Right cardiac atrium (tissue), 5 donors: Measurements from ENCODE around the gene MYCBPAP. TPM values are rescaled to one million over a fixed set of nuclear protein-coding genes. Genes with fewer than 3 reads are reported as not detected.

ENCODE experiments used
- ATAC-seq, 2 donors: fragments of 200-7000 bp; cut with Tn5 transposase; one replicate each; pipeline versions ENCODE4 v1.8.0 to v1.9.1; 2020; ENCODE audit warnings: moderate library complexity in 2 of 2, mild to moderate bottlenecking in 1 of 2
- DNase-seq, 3 donors: peaks; one replicate each; pipeline ENCODE4 v3.0.0-alpha.2; 2020
- H3K27ac ChIP-seq: one replicate; pipeline ENCODE4 v1.5.1; 2013; ENCODE audit warnings: mild to moderate bottlenecking, low read length, control low read depth, moderate library complexity
- H3K27me3 ChIP-seq: one replicate; pipeline ENCODE4 v1.6.1; 2013; ENCODE audit not compliant: control insufficient read depth, insufficient read depth
- H3K4me1 ChIP-seq: one replicate; pipeline ENCODE4 v1.6.1; 2013; ENCODE audit warnings: low read length; ENCODE audit not compliant: control insufficient read depth, insufficient read depth
- H3K4me3 ChIP-seq: one replicate; pipeline ENCODE4 v1.5.1; 2013; ENCODE audit warnings: low read length, control low read depth
- H3K9me3 ChIP-seq: one replicate; pipeline ENCODE4 v1.6.1; 2013; ENCODE audit warnings: low read length; ENCODE audit not compliant: control insufficient read depth
- WGBS: extraction: QIAGEN DNeasy Blood & Tissue Kit; methylation state at CpG from one replicate; pipeline ENCODE4 v1.1.7; 2013; 5-methylcytosine and 5-hydroxymethylcytosine counted together
- intact Hi-C, 4 donors: fragments of 100-400 bp; cut with DNase I; formaldehyde crosslinking; loops; one replicate each; pipeline versions ENCODE4 v1.11.0 to v1.14.0; 2022 to 2023
- polyA plus RNA-seq: library from polyadenylated mRNA; stranded (reverse); fragments of 200-250 nt; gene quantifications from one replicate; pipeline ENCODE4 v1.2.3, GENCODE V29; 2013
- total RNA-seq, 4 donors: library from RNA; stranded (reverse); fragmentation: NEBNext Ultra II Directional; extraction: Animal tissue kit (Norgen Biotek cat#: 25700); gene quantifications; one replicate each; pipeline ENCODE4 v1.2.1, GENCODE V29; 2021
- donor health status: healthy with polysubstance abuse.
- donor health status: DM: no; HTN: yes; CAD: no.
- donor health status: DM: no; HTN: no; CAD: no.
- donor health status: DM: no; HTN: yes; CAD: no; lungs with severe emphysema.
- donor health status: DM: yes; HTN: yes; CAD: no.

Gene MYCBPAP
- total and polyA plus RNA-seq, 5 donors = 0.57 to 1.9 (median 0.88) TPM

DNA sequence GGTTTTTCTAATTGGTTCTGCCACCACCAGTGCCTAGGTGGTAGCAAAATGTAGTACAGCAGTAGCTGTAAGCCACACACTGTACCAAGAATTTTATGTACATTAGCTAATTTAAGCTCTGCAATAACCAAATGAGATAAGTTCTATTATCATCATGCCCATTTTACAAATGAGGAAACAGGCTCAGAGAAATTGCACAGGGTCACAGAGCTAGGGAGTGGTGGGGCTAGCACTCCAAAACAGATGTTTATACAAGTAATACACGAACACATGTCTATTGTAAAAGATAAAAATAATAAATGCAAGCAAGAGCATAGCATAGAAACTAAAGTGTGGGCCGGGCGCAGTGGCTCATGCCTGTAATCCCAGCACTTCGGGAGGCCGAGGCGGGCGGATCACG, 16.0 kb upstream of the MYCBPAP start:
- no peak for DNase-seq

DNA sequence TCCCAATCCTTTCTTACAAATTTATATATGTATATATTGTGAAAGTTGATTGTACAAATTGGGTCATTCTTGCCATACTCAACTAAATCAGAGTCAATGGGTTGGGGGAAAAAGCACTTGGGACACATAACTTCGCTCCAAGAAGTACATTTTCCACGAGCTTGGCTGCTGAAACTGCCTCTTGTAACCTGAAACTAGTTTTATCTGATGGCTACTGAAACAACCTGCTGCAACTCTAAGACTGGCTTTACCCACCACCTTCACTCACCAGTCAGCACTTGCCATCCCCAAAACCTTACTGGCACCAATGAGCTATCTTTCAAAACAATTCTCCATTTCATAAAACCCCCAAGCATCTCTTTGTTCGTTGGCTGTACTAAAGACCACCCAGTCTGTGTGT, 14.5 kb upstream of the MYCBPAP start:
- Histone ChIP-seq H3K4me3 (no peak overlapping the region), H3K27ac (no peak overlapping the region), H3K9me3 (no peaks in the 10 kb centered on the region), H3K4me1 (no peaks in the 10 kb centered on the region), H3K27me3 (no peaks in the 10 kb centered on the region)
- ATAC-seq (no peak), DNase-seq (no peak)
- WGBS = 44% methylated on average over 3 of the region's 3 CpGs
- intact Hi-C loops = no loop called here

More for the DNA sequence above, 16.0 kb upstream of the MYCBPAP start:
- no peaks in the 10 kb centered on the region for H3K9me3 ChIP-seq
- intact Hi-C loops = no loop called here
- H3K4me3 ChIP-seq = no peak overlapping the region
- H3K27me3 ChIP-seq = no peaks in the 10 kb centered on the region
- ATAC-seq = no peak
- WGBS = 92% methylated on average over 8 of the region's 8 CpGs
- H3K4me1 ChIP-seq = no peaks in the 10 kb centered on the region
- no peak overlapping the region for H3K27ac ChIP-seq

DNA sequence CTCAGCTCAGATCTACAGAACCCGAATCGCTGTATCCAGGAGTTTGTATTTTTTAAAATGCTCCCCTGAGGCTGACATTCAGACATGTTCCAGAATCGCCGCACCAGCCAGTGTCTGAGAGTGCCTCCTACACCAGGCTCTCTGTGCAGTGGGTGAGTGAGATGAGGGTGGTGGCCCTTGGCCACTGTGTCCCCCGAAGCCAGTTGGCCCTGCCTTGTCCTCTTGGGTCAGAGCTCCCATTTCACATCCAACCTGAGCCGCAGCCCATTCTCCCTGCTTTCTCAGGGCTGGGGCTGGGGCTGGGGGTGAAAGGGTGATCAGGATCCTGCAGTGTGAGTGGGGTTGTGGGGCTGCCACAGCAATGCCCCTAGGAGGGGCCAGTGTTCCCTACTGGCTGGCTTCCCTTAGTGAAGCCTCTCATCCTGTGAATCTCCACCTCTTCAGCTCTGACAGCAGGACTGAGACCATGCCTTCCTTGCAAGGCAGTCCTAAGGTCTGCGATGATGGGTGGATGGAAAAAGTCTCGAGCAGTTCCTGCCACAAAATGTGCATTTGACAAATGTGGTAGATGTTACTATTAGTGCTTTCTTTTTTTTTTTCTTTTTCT, 12.9 kb upstream of the MYCBPAP start:
- peak in 1 of 2 donors; percentile 16 for ATAC-seq
- no peak for DNase-seq
- Histone ChIP-seq H3K4me1 (no peaks in the 10 kb centered on the region), H3K27ac (no peak overlapping the region), H3K27me3 (no peaks in the 10 kb centered on the region), H3K9me3 (no peaks in the 10 kb centered on the region), H3K4me3 (no peak overlapping the region)
- intact Hi-C loops = no loop called here
- WGBS = 84% methylated on average over 8 of the region's 8 CpGs

DNA sequence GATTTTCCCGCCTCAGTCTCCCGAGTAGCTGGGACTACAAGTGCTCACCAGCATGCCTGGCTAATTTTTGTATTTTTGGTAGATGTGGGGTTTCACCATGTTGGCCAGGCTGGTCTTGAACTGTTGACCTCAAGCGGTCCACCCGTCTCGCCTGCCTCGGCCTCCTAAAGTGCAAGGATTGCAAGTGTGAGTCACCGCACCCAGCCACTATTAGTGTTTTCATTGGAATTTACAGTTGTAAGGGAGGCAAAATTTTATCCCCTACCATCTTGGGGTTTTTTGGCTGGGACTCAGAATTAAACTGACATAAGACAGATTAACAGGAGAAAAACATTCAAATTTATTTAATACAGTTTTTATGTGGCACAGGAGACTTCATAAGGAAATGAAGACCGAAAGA, 12.3 kb upstream of the MYCBPAP start:
- Histone ChIP-seq H3K9me3 (no peaks in the 10 kb centered on the region), H3K27ac (no peak overlapping the region), H3K4me3 (no peak overlapping the region), H3K4me1 (no peaks in the 10 kb centered on the region), H3K27me3 (no peaks in the 10 kb centered on the region)
- DNase-seq (no peak), ATAC-seq (no peak)
- 95% methylated on average over 8 of the region's 8 CpGs for WGBS
- intact Hi-C loops = no loop called here

DNA sequence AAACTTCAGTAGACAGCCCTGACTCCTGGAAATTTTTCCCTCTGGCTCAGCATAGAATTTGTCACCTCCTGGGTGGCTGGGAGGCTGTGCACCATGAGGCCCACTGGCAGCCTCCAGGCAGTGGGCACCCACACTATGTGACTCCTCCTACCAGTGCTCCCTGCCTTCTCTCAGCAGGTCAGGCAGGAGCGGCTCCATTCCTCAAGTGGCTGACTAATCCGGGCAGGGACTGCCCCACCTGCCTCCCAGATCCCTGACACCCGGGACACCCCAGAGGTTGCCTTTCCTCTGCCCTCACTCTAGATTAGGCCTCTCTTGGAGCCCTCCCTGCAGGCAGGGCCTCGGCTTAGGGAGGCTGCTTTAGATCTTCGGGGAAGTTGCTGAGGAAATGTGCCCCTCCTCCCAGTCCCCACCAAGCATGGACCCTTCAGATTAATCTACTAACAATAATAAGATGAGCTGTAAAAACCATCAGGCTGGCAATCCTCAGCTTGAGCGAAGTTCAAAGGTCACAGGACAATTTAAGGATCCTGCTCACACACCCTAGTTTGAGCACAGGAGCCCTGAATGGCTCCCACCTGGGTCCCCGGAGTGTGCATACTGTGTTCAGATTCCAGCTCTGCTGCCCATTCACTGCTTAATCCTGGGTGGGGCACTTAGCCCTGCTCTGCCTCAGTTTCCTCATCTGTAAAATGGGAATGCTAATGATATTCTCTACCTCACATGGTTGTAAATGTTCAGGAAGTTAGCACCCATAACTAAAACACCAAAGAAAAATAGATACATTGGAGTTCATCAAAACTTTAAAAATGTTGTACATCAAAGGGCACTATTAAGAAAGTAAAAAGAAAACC, 10.0 kb upstream of the MYCBPAP start:
- no peak overlapping the region for H3K4me3 ChIP-seq
- WGBS = 71% methylated on average over 7 of the region's 7 CpGs
- DNase-seq = no peak
- H3K27me3 ChIP-seq = no peaks in the 10 kb centered on the region
- H3K27ac ChIP-seq = no peak overlapping the region
- ATAC-seq = no peak
- intact Hi-C loops = no loop called here
- H3K4me1 ChIP-seq = no peaks in the 10 kb centered on the region
- no peaks in the 10 kb centered on the region for H3K9me3 ChIP-seq

DNA sequence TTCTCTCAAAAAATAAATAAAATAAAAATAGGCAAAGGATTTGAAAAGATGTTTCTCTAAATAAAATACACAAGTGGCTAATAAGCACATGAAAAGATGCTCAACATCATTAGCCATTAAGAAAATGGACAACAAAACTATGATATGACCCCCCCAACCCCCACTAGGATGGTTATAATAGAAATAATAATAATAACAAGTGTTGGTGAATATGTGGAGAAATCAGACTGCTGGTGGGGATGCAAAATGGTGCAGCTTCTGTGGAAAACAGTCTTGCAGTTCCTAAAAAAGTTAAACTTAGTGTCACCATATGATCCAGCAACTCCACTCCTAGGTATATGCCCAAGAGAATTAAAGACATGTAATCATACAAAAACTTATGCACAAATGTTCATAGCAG, 9.0 kb upstream of the MYCBPAP start:
- ATAC-seq (no peak), DNase-seq (no peak)

DNA sequence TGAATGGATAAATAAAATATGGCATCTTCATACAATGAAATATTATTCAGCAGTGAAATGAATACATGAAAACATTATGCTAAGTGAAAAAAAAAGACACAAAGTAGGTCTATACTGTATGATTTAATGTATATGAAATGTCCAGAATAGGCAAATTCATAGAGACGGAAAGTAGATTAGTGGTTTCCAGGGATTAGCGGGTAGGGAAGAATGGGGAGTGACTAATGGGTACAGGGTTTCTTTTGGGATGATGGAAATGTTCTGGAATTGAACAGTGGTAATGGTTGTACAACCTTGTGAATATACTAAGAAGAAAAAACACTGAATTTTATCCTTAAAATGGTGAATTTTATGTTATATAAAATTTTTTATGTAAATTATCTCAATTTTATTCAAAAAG, 8.5 kb upstream of the MYCBPAP start:
- H3K27ac ChIP-seq = no peak overlapping the region
- intact Hi-C loops = no loop called here
- DNase-seq (no peak), ATAC-seq (no peak)
- no peaks in the 10 kb centered on the region for H3K4me1 ChIP-seq
- no peaks in the 10 kb centered on the region for H3K27me3 ChIP-seq
- no peak overlapping the region for H3K4me3 ChIP-seq
- H3K9me3 ChIP-seq = no peaks in the 10 kb centered on the region
- WGBS = 97% methylated on average over 2 of the region's 2 CpGs

More for the DNA sequence above, 9.0 kb upstream of the MYCBPAP start:
- Histone ChIP-seq H3K27me3 (no peaks in the 10 kb centered on the region), H3K4me3 (no peak overlapping the region), H3K4me1 (no peaks in the 10 kb centered on the region), H3K9me3 (no peaks in the 10 kb centered on the region), H3K27ac (no peak overlapping the region)
- intact Hi-C loops = no loop called here

DNA sequence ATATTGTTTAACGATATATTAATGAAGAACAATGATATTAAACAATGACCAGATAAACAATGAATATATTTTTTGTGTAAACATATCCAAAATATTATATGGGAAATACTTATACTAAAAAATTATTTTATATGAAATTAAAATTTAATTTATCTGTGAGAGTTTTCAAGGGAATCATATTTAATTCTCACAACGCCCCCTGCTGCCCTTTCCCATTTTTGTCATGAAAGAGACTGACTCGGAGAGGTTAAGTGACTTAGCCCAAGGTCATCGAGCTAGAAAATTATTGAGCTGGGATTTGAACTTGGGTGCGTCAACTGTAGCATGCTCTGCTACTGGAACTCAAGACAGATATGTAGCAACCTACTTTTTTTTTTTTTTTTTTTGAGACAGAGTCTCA, 7.2 kb upstream of the MYCBPAP start:
- intact Hi-C loops = no loop called here
- no peak for ATAC-seq
- Histone ChIP-seq H3K4me3 (no peak overlapping the region), H3K4me1 (no peaks in the 10 kb centered on the region), H3K9me3 (no peaks in the 10 kb centered on the region), H3K27me3 (no peaks in the 10 kb centered on the region), H3K27ac (no peak overlapping the region)
- DNase-seq = peak in 2 of 3 donors; percentile 27 to 56
- 35% methylated on average over 5 of the region's 5 CpGs for WGBS

DNA sequence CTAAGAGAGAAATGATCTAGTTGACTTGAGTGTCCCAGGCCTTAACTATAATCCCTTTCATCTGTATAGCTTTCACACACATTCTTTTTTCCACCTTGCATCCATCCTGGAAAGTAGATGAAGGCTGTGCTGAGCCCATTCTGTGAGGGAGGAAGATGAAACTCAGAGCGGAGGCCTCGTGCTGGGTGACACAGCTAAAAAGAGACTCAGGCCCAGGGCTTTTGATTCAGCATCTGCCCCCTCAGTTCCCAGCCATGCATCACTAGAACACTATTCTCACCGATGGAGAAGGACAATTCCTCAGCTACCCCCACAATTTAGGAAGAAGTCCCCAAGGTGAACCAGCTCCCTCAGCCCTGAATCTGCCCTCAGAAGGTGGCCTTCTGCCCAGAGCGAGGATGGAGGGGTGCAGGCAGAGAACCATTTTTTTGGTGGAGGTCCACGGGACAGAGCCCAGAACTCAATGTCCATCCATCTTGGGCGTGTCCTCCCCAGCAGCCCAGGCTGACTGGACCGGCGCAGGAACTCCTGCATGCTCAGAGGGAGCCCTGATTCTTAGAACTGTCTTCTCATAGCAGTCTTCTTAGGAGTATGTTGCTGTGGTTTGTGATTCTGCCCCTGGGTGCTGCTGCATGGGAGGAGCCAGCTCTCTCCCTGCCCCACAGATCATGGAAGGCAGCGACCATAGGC, 5.8 kb upstream of the MYCBPAP start:
- DNase-seq (no peak), ATAC-seq (no peak)
- Histone ChIP-seq H3K9me3 (no peaks in the 10 kb centered on the region), H3K4me3 (no peak overlapping the region), H3K4me1 (no peaks in the 10 kb centered on the region), H3K27me3 (no peaks in the 10 kb centered on the region), H3K27ac (no peak overlapping the region)
- intact Hi-C loops = no loop called here
- 88% methylated on average over 9 of the region's 9 CpGs for WGBS

DNA sequence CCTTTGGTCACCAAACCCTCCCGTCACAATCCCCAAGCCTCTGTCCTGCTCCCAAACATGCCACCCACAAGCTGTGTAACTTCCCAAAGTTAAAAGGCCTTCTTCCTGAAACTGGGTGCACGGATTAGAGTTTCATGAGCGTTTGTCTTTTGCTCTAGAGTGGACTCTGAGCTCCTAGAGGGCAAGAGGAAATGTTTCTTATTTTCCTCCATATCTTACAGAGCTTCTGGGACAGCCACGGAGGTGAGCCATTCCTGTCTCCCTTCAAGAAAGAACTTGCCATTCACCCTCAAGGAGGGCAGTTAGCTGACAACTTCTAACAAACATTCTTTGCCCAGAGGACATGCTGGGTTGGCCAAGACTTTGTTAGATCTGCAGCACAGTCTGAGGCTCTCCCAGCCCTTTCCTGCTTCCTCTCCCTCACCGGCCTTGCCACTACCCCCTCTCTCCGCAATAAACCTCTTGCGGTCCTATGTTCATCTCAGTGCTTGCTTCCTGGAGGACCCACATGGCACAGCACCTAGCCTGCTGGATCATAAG, 2.6 kb upstream of the MYCBPAP start:
- Histone ChIP-seq H3K9me3 (no peaks in the 10 kb centered on the region), H3K4me1 (no peaks in the 10 kb centered on the region), H3K27me3 (no peaks in the 10 kb centered on the region), H3K27ac (no peak overlapping the region), H3K4me3 (no peak overlapping the region)
- intact Hi-C loops = no loop called here
- peak in 1 of 3 donors; percentile 0 for DNase-seq
- WGBS = 62% methylated on average over 7 of the region's 7 CpGs
- ATAC-seq = no peak

DNA sequence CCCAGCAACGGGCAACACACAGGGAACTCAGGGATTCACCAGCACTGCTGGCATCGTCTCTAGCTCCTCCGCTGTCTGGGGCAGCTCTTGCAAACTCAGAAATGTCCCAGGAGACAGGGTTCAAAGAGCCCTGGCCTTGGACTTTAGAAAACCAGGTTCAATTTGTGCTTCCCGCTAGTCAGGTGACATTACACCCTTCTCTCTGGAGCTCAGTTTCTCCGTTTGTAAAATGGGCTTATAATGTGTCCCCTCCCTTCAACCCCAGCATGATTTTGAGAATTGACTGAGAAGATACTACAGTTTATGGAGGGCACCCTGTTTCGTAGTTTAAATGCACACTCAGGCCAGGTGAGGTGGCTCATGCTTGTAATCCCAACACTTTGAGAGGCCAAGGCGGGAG, 1.9 kb upstream of the MYCBPAP start:
- ATAC-seq = no peak

More for the DNA sequence above, 1.9 kb upstream of the MYCBPAP start:
- H3K9me3 ChIP-seq = no peaks in the 10 kb centered on the region
- intact Hi-C loops = no loop called here
- no peaks in the 10 kb centered on the region for H3K27me3 ChIP-seq
- H3K4me3 ChIP-seq = no peak overlapping the region
- 77% methylated on average over 7 of the region's 7 CpGs for WGBS
- H3K27ac ChIP-seq = no peak overlapping the region
- H3K4me1 ChIP-seq = no peaks in the 10 kb centered on the region
- DNase-seq = peak in 1 of 3 donors; percentile 3
